Kidney (tissue), 14 donors: ENCODE results near the gene KRTAP20-4. TPM values are rescaled to one million over a fixed set of nuclear protein-coding genes. Genes with fewer than 3 reads are reported as not detected.

Experiments
- DNase-seq, 5 donors: peaks; one replicate each; pipeline ENCODE4 v3.0.0-alpha.2; 2013 to 2020
- FAIRE-seq: peaks from 2 replicates; lab custom pipeline; 2012; peaks lifted over from hg19 to GRCh38; lab: Jason Lieb, UNC
- H3K27ac ChIP-seq, 2 donors: one replicate each; pipeline ENCODE4 v1.7.0; 2013; ENCODE audit warnings: low read depth in 2 of 2, low read length in 2 of 2, inconsistent platforms in 1 of 2
- H3K27me3 ChIP-seq: one replicate; pipeline ENCODE4 v1.7.1; 2013; ENCODE audit warnings: low read length, inconsistent platforms; ENCODE audit not compliant: control insufficient read depth, insufficient read depth
- H3K36me3 ChIP-seq, 3 donors: one replicate each; pipeline versions ENCODE4 v1.7.0 to v1.7.1; 2013; ENCODE audit warnings: low read length in 3 of 3, control low read depth in 1 of 3, inconsistent platforms in 1 of 3; ENCODE audit not compliant: insufficient read depth in 3 of 3, control insufficient read depth in 2 of 3
- H3K4me1 ChIP-seq, 3 donors: one replicate each; pipeline versions ENCODE4 v1.7.0 to v1.7.1; 2013; ENCODE audit warnings: low read length in 3 of 3, inconsistent platforms in 1 of 3, low read depth in 1 of 3; ENCODE audit not compliant: control insufficient read depth in 2 of 3, insufficient read depth in 2 of 3
- H3K4me3 ChIP-seq, 3 donors: one replicate each; pipeline versions ENCODE4 v1.7.0 to v1.8.1; 2013; ENCODE audit warnings: low read length in 3 of 3, control low read depth in 1 of 3, inconsistent platforms in 1 of 3
- H3K9ac ChIP-seq, 3 donors: one replicate each; pipeline versions ENCODE4 v1.7.0 to v1.7.1; 2013; ENCODE audit warnings: low read length in 3 of 3, control low read depth in 1 of 3, inconsistent platforms in 1 of 3
- H3K9me3 ChIP-seq, 3 donors: one replicate each; pipeline versions ENCODE4 v1.7.0 to v1.7.1; 2013; ENCODE audit warnings: low read length in 3 of 3, control low read depth in 1 of 3, inconsistent platforms in 1 of 3; ENCODE audit not compliant: control insufficient read depth in 2 of 3, insufficient read depth in 1 of 3
- intact Hi-C: fragments of 100-400 bp; cut with DNase I; formaldehyde crosslinking; loops from one replicate; pipeline ENCODE4 v1.11.1; 2022
- polyA plus RNA-seq: library from polyadenylated mRNA; stranded (reverse); fragments of 350-450 nt; fragmentation: Illumina TruSeq; extraction: RNeasy Lipid Tissue Mini Kit (QIAGEN cat#74804); gene quantifications from one replicate; pipeline ENCODE4 v1.2.3, GENCODE V29; 2014; ENCODE audit warnings: low read depth, low replicate concordance; ENCODE audit not compliant: insufficient read depth
- total RNA-seq: library from RNA; stranded (reverse); fragmentation: NEBNext Ultra II Directional; extraction: Animal tissue kit (Norgen Biotek cat#: 25700); gene quantifications from one replicate; pipeline ENCODE4 v1.2.1, GENCODE V29; 2021
- TF ChIP-seq, protein P1 (sequence below): IDR thresholded peaks from 3 replicates; pipeline ENCODE4 v1.5.1; 2012; ENCODE audit warnings: mild to moderate bottlenecking, moderate library complexity, borderline replicate concordance; ENCODE audit not compliant: insufficient read depth; ENCODE audit errors: extremely low read depth
- donor health status: control.
- donor health status: control.
- donor health status: control.
- donor health status: control.
- donor health status: control.
- donor health status: DM: yes; HTN: yes; CAD: no.
- donor health status: Normal renal cell carcinoma (clear cell type).

The KRTAP20-4 gene
- total and polyA plus RNA-seq, 2 donors from 2014 or later: not detected

DNA sequence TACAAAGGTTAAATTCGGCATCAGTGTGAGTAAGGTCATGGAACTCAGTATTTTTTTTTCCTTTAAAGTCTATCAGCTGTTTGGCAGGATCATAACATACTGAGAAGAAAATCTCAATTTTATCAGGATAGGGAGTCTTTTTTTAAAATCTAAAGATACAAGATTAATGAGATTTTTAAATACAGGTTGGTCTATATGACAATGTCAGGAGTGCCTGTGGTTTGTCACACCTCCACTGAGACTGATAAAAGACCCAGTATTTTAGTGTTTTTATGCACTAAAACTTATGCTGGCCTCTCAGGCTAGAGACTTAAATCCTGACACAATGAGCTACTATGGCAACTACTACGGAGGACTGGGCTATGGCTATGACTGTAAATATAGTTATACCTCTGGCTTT lies 22.1 kb downstream of the KRTAP20-4 start, which contains the start of gene KRTAP20-3:
KRTAP20-3 (plus strand) TSS at position 301 of the 400 bp plus-strand sequence.
- TF ChIP-seq, protein P1, sequence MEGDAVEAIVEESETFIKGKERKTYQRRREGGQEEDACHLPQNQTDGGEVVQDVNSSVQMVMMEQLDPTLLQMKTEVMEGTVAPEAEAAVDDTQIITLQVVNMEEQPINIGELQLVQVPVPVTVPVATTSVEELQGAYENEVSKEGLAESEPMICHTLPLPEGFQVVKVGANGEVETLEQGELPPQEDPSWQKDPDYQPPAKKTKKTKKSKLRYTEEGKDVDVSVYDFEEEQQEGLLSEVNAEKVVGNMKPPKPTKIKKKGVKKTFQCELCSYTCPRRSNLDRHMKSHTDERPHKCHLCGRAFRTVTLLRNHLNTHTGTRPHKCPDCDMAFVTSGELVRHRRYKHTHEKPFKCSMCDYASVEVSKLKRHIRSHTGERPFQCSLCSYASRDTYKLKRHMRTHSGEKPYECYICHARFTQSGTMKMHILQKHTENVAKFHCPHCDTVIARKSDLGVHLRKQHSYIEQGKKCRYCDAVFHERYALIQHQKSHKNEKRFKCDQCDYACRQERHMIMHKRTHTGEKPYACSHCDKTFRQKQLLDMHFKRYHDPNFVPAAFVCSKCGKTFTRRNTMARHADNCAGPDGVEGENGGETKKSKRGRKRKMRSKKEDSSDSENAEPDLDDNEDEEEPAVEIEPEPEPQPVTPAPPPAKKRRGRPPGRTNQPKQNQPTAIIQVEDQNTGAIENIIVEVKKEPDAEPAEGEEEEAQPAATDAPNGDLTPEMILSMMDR: no peak
- FAIRE-seq: no peak
- no peak for DNase-seq
- H3K36me3 ChIP-seq: no peaks in the 10 kb centered on the region
- H3K27ac ChIP-seq: no peak within 1 kb of the TSS
- H3K9me3 ChIP-seq: no peaks in the 10 kb centered on the region
- no peaks in the 10 kb centered on the region for H3K4me1 ChIP-seq
- H3K4me3 ChIP-seq: no peak within 1 kb of the TSS
- intact Hi-C loops: no loop called here
- no peaks in the 10 kb centered on the region for H3K27me3 ChIP-seq
- no peak within 1 kb of the TSS for H3K9ac ChIP-seq

DNA sequence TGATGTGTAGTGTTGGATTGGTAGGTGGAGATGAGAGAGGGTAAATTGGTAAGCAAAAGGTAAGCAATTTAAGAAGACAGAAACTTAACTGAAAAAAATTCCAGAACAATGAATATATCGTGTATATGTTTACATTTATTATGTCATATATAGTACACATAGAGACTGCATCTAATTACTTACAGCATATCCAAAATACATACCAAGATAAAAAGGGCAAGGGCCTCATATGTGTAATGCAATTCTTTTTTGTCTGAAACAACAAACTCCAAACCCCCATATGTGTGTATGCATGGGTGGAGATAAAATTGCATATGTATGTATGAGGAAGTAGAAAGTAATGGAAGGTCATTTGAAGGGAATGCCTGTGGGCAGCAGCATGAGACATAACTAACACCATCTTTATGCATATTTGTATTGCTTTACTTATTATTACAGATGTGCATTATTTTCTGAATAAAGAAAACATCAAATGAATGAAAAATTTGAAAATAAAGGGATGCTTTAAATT lies 26.5 kb downstream of the KRTAP20-4 start:
- Histone ChIP-seq H3K9me3 (no peaks in the 10 kb centered on the region), H3K27me3 (no peaks in the 10 kb centered on the region), H3K27ac (no peak overlapping the region), H3K4me1 (no peaks in the 10 kb centered on the region), H3K4me3 (no peak overlapping the region), H3K36me3 (no peaks in the 10 kb centered on the region), H3K9ac (no peak overlapping the region)
- DNase-seq (no peak), FAIRE-seq (no peak)
- intact Hi-C loops: no loop called here
- TF ChIP-seq, protein P1: no peak

DNA sequence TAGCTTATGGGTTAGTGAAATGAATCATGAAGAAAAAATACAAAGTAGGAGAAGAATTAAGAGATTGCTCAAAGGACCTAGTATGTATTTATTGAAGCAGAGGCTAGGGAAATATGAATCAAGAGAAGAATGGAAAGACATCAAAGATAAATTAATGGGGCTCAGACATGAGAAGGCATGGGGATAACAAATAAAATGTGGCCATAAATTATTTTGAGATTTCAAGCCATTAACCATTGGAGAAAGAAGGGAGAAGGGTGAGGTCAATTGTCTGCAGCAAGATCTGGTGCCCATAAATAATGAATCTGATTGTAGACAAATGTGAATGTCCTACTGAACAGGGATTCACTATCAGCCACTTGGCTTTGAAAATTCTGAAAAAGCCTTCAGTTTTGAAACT lies 32.5 kb downstream of the KRTAP20-4 start:
- no peak overlapping the region for H3K4me3 ChIP-seq
- no peak overlapping the region for H3K9ac ChIP-seq
- no peak overlapping the region for H3K27ac ChIP-seq
- FAIRE-seq (no peak), DNase-seq (no peak)
- no peaks in the 10 kb centered on the region for H3K36me3 ChIP-seq
- H3K27me3 ChIP-seq: no peaks in the 10 kb centered on the region
- TF ChIP-seq, protein P1: no peak
- H3K4me1 ChIP-seq: no peaks in the 10 kb centered on the region
- H3K9me3 ChIP-seq: no peaks in the 10 kb centered on the region
- intact Hi-C loops: no loop called here

DNA sequence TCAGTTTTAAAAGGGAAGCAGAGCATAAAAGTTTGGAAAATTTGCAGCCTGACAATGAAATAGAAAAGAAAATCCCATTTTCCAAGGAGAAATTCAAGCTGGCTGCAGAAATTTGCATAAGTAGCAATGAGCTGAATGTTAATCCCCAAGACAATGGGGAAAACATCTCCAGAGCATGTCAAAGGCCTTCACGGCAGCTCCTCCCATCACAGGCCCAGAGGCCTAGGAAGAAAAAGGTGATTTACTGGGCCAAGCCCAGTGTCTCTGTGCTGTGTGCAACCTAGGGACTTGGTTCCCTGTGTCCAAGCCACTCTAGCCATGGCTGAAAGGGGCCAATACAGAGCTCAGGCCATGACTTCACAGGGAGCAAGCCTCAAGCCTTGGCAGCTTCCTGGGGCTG lies 48.3 kb downstream of the KRTAP20-4 start:
- no peak overlapping the region for H3K27ac ChIP-seq
- H3K4me3 ChIP-seq: no peak overlapping the region
- TF ChIP-seq, protein P1: no peak
- intact Hi-C loops: no loop called here
- H3K9ac ChIP-seq: no peak overlapping the region
- no peak for DNase-seq
- no peaks in the 10 kb centered on the region for H3K4me1 ChIP-seq
- no peaks in the 10 kb centered on the region for H3K9me3 ChIP-seq
- no peak for FAIRE-seq
- no peaks in the 10 kb centered on the region for H3K27me3 ChIP-seq
- H3K36me3 ChIP-seq: no peaks in the 10 kb centered on the region
